ENCODE data around the gene TNFSF15. TPM values are rescaled to one million over a fixed set of nuclear protein-coding genes. Genes with fewer than 3 reads are reported as not detected.

Gene TNFSF15
- polyA plus RNA-seq, 5 donors, result 11.8 to 22.6 (median 12.5) TPM

DNA sequence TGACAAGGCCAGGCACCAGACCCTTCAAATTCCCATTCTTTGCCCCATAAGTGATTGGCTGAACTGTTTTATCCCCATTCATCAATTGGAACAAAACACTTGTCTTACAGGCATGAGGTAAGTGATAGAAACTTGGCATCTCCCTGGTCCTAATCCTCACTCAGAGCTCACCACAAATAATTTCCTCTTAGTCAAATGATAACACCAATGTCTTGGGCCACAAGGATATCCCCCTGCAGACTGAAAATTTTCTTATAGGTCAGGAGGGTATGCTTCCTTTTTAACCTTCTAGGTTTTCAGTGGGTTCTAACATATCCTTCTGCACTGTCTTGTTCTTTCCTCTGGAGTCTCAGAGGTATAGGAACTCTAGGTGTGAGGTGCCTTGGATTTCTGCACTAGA, 14.5 kb downstream of the TNFSF15 start:
- no peak for DNase-seq

DNA sequence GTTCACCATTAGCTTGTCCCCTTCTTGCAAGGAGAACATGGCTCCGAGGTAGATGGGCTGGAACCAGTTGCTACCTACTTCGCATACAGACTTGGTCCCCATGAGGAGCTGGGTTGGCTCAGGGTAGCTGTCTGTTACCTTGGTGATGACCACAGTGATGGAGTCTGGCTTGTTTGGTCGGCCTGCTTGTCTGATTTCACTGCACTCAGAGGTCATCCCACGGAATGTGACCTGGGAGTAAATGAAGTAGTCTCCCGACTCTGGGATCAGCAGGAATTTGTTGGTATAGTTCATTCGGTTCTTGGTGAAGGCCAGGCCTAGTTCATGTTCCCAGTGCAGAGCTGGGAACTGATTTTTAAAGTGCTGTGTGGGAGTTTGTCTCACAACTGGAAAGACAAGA, 15.3 kb downstream of the TNFSF15 start:
- DNase-seq, result no peak

DNA sequence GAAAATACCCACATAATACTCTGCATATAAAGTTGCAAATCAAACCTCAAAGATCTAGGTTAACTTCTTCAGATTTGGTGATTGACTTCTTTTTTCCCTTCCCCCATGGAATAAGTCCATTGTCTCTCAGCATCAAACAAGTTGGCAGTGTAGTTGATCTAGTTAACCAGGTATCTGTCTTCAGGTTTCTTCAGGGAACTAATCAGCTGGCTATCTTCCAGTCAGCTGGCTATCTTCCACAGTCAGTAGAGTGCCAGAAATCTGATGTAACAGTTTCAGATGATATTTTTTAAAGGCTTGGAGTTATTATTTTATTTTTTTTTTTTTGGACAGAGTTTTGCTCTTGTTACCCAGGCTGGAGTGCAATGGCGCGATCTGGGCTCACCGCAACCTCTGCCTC, 16.8 kb downstream of the TNFSF15 start:
- no peak for DNase-seq

DNA sequence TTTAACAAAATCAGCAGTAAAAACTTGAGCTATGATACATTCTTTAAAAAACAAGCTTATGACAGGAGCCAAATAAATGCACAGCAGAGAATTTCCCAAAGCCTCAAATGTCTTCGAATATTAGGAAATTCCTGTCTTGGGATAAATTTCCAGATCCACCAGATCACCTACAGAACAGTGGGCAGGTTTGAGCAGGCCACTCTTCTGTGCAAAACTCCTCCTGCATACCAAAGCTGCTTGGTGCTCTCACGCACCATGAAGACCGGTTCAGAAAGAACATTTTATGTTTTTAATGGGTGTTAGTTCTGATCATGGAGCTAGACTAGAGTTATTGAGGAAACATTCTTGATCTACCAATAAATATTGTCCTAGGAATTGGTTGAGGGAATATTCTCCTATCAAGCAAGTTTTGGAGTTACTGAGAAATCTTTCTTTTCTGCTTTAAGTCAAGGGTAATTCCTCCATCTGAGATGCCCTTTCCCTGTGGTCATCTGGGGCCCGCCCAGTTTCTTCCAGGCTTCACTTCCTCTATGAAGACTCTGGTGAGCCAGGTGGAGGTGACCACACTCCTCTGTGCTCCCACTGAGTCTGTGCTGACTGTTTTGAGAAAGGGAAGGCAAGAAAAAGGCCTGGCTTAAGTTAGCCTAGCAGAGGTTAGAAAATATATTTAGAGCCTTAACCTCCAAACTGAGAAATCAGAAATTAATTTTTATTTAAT, 17.9 kb downstream of the TNFSF15 start:
- DNase-seq, result no peak

DNA sequence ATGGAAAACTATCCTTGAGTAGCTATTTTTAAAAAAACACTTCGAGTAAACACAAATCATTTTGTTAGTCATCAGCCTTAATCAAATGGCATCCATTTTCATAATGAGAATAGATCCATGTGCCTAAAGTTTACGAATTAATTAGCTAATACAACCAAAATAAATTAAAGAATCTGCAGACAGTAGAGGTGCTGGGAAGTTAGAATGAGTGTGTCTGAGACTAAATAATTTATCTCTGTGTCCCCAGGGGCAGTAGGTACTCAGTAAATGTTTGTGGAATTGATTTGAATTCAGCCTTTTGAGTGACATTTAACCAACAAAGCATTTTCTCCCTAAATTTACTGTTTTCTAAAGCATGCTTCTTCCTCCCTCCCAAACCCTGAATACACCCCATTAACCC, 18.6 kb downstream of the TNFSF15 start:
- DNase-seq, result no peak

DNA sequence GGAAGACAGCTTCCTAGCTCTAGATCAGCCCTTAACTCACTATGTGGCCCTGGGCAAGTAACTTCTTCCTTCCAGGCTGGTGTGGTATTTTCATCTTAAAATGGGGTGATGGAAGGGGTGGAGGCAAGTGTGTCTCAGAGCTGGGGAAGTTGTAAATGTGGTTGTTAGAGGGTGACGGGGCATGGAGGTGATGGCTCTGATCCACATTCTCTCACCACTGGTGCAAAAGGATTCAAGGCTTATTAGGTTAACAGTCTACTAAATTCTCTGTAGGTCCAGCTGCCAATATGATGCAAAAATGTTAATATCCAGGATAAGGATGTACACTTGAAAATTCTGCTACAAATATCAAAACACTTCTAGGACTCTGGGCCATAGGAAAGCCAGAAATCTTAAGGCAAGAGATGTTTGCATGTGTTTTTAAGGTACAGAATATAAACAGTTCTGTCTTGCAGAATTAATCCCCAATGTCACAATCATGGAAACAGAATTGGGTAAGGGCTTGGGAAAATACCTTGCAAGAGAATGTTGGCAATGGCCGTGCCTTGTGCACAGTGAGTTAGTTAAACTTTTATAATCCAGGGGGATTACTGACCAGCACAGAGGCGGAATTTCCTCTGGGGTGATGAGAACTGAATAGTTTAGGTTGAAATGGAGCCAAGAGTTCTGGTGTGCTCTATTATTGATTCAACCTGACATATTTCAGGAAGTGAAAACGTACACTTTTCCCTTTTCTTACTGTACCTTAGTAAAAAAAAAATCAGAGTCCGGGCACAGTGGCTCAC, 19.8 kb downstream of the TNFSF15 start:
- DNase-seq, result no peak

DNA sequence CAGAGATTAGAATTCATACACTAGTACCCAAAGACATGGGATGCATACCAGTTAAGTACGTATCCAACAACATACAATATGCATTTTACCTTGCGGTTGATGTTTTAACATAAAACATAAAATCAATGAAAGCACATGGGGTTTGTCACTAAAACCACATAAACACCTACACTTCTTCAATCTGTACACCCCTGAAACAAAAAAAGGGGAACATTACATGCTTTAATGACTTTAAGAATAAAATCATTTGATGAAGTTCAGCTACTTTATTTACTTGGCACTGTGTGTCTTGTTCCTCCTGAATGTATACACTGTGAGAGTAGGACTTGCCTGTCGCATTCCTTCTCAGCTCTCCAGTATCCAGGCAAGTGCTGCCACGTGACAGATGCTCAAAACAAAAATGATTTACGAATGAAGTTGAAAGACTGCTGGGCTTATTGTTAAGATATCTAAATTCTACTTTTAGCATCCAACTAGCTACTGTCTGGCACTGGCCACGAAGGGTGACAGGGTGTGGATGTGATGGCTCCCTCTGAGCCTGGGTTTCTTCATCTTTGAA, 21.0 kb downstream of the TNFSF15 start:
- no peak for DNase-seq

DNA sequence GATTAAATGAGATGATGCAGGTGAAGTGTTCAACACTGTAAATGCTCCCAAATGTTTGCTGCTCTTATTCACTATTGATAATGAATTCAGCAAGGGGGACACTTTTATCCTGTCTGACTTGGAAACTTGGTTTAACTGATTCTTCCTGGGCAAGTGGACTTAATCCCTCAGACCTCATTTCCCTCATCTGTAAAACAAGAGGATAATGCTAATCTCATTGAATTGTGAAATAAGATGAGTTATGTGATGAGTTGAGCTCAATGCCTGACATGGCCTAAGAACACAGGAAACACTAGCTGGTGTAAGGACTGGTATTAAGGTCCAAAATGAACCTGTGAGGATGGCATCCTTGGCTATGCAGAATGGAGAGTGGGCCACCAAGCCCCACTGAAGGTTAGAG, 23.3 kb downstream of the TNFSF15 start:
- no peak for DNase-seq

DNA sequence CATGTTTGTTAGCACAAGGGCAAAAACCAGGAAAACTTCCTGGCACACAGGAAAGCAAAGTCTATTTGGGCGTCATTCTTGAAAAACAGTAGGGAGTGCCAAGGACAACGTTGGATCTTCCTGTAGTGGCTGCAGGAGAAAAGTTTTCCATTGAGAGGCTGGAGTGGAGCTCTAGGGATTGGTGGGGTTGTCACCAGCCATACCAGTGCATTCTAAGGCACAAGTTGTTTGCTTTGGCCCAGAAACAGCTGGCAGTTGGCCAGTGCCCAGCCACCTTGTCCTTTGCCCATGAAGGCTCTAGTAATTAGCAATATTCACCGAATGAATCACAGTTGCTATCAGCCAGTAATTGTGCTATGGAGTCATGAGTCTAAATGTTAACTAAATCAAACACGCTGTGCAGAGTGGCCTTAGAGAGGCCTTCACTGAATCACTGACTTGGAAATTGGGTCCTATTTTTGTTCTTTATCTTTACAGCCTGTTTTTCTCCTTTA, 26.4 kb downstream of the TNFSF15 start:
- no peak for DNase-seq

DNA sequence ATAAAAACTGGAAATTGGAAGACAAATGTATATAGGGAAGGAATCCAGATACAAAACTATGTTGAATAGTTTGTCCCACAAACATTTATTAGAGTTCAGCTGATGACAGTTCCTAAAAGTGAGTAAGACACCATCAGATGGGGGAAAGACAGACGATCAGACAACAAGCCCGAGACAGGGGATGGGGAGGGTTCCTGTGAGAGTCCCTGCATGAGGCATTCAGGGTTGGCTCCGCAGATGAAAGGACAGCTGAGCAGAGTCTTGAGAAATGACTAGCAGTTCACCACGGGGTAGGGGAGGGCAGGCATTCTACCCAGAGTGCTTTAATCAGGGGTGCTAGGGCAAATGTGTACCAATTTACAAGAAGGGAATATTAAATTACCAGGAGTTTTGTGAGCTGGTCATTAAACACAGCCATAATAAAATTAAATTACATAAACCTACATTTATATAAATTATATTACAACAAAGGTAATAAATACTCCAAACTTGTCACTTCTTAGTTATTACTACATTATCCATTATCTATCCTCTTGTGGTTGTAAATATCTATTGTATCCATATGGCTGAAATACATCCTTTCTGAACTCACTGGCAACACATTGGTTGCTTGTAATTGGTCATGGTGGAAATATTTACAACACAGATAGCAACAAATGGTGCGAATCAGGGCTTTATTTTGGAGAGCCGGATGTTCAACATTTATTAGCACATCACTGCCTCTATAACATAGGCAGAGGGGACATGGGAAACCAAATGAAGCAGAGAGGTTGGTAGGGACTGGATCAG, 27.8 kb downstream of the TNFSF15 start:
- no peak for DNase-seq

DNA sequence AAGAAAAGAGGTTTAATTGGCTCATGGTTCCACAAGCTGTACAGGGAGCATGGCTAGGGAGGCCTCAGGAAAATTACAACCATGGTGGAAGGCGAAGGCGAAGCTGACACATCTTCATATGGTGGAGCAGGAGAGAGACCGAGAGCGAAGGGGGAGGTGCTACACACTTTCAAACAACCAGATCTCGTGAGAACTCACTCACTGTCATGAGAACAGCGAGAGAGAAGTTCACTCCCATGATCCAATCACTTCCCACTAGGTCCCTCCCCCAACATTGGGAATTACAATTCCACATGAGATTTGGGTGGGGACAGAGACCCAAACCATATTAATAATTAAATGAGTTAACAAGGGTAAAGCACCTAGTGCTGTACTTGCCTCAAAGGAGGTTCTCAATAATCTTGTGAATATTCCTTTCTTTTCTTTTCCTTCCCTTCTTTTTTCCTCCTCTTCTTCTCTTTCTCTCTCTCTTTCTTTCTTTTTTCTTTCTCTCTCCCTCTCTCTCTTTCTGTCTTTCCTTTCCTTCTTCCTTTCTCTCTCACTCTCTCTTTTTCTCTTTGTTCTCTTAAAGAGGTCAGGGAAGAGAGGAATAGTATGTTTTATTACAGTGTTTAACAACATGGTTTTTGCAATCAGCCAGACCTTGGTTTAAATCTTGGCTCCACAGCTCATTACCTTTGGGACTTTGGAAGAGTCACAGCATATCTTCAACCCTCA, 29.0 kb downstream of the TNFSF15 start:
- DNase-seq, result no peak

DNA sequence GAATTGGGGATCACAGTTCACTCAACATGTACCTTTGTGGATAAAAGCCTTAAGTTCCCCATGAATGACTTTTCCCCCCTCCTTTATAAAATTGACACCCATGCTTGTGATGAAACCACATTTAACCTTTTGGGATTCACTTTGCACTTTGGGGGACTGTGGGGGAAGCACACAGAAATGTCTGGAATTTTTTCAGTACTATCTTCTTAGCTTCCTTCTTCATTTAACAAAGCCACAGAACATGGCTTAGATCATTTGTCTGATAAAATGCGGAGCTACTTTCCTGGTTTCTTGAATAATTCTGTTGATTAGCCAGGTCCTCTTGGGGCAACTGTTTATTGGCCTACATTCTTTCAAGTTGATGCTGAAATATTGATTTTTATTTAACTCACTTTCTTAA, 29.9 kb downstream of the TNFSF15 start:
- no peak for DNase-seq

DNA sequence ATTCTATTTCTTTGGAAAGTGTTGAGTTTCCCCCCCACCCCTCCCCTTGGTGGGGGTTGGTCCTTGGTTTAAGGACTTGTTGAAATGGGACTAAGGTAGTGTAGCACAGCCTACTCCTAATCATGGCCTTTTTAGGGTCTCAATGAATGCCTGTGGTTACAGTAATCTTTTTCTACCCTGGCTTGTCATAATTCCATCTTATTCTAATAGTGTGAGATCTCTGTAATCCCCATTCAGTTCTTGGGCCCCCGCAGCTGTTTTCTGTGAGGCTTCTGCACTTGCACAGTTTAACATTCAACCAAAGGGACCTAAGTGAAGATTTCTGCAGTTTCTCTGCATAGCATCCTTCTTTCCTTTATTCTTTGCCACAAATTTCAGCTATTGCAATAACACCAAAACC, 30.7 kb downstream of the TNFSF15 start:
- no peak for DNase-seq

DNA sequence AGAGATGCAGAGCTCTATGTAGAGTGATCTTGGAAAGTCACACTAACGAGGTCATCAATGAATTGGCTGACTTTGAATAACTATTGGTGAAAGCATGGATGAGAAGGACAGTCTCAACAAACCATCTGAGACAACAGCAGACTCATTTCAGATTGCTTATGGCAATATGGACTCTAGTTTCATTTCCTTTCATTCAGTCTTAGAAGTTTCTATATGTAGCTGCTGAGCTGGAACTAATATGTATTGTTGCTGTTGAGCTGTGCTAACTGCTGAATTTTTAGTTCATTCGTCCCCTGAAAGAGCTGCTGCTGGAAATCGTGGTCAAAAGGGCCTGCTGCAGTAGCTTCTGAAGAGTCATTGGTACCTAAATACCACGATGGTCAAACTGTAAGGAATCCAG, 31.3 kb downstream of the TNFSF15 start:
- DNase-seq, result no peak

DNA sequence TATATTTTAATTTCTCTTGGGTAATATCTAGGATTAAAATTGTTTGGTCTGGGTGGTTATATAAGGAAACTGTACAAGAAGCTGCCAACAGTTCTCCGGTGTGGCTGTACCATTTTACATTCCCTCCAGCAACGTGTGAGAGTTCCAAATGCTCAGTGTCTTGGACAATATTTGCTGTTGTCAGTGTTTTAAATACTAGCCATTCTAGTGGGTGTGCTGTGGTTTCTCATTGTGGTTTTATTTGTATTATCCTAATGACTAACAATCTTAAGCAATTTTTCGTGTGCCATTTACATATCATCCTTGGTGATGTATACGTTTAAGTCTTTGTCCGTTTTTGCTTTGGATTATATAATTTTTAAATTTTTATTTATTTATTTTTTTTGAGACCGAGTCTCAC, 34.0 kb downstream of the TNFSF15 start:
- no peak for DNase-seq

DNA sequence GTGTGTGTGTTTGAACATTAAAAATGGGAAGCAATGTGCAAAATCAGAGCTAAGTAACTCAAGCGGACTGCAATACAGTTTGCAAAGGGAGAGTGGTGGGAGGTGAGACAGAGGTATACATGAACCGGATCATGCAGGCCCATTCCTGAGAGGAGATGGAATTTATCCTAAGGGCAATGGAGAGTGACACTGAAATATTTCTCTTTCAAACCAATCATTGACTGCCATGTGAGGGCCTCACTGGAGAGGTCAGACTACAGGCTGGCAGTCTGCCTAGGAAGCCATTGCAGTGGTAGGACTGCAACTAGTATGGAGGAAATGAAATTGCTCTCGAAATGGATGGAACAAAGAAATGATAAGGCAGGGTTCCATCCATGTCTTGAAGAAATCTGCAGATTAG, 34.8 kb downstream of the TNFSF15 start:
- DNase-seq, result no peak

DNA sequence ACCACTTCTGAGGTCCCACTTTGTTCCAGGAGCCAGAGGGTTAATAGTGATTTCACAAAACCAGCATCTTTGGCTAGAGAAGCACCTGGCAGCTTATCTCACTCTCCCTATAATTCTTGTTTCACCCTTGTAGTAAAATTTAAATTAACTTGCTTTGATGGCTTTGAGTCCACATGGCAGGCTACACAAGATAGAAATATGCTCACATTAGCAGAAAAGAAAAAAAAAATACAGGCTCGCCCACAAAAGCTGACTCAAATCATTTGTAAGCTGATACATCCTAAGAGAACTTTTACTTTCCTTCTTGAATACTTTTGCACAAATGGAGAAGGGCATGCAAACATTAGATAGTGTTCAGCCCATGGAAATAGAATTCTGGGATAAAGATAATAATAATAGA, 36.2 kb downstream of the TNFSF15 start:
- no peak for DNase-seq

DNA sequence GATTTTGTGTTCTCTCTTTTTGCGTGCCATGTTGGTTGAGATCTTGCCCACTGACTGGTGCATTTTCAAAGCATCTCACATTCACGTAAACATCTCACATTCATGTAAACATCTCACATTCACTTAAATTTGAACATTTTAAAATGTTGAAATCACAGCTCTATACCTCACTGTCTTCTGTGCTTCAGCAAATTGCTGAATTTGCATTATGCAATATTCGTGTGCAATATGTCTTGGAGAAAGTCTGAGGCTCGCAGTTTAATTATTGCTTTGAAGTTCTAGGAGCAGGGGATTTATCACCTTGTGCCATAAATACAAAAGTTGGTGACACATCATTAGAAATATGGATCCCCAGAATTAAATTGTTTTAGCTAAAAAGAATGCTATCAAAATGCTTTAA, 42.6 kb downstream of the TNFSF15 start:
- DNase-seq, result no peak

DNA sequence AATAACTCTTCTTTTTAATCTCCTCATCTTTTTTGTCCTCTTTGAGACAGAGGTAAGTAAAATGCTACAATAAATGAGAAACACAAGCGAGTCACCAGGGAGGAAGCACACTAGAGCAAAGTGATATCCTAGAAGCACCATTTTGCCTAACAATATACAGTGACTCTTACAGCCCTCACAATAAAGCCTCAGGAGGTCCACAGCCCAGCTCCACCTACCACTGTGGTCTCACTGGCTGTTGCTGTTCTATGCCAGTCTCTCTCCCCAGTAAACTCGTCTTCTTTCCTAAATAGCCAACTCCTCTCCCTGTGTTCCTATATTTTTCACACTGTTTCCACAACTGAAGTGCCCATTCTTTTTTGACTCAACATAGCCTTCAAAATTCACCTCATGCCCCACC, 44.3 kb downstream of the TNFSF15 start:
- DNase-seq, result no peak

DNA sequence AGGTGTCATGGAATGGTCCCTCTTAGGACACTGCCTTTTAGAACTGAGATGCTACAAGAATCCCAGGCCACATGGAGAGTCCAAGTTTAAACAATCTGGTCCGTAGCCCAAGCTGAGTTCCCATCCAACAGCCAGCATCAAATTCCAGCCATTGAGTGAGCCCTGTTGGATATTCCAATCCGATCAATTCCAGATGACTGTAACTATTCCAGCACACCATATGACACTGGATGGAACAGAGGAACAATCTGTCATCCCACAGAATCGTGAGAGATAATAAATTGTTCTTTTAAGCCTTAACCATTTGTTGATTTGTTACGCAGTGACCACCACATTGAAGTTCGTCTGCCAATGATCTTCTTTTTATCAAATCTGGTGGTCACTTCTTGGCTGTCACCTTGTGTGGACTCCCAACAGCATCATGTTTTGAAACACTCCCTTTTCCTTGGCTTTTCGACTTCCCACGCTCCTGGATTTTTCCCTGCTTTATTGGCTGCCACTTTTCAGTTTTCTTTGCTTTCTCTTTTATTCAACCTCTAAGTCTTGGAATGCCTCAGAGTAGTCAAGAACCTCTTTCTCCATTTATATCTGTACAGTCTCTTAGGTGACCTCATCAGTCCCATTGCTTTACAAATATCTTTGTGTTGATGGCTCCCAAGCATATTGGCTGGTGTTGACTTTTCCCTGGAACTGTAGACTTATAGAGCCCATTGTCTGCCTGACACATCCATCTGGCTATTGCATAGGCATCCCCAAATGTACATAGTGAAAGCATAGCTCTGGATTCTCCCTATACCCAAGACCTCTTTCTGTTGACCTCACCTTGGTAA, 46.1 kb downstream of the TNFSF15 start:
- no peak for DNase-seq

DNA sequence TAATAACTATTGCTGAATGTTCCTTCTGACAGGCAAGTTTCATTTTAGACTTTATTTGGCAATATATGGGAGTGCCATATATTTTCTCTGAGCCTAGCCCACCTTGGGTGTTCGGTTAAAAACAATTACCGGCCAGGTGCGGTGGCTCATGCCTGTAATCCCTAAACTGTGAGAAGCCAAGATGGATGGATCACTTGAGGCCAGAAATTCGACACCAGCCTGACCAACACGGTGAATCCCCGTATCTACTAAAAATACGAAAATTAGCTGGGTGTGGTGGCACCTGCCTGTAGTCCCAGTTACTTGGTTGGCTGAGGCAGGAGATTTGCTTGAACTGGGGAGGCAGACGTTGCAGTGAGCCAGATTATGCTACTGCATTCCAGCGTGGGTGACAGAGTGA, 47.9 kb downstream of the TNFSF15 start:
- no peak for DNase-seq
